ENCODE measurements around the gene ALDOB. TPM values are rescaled to one million over a fixed set of nuclear protein-coding genes. Genes with fewer than 3 reads are reported as not detected.

ALDOB gene
- total RNA-seq, 1 donor from 2014 or later = 0.35 TPM

DNA sequence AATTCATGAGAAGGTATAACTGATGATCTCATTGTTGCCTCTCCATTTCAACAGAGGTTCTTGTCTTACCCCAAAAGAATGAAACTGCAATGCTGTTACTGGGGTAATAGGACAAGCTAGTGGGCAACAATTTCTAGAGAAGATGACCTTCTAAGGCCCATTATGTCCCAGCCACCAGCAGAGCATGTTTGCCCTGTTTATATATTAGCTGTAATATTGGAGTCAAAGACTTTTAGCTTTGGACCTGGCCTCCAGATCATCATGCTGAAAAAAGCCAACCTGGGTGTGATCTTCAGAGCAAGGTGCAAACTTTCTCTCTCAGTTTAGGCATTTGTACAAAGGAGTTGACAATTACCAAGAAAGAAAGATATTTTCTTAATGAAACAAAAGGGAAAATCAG lies 3.4 kb downstream of the ALDOB start:
- DNase-seq (no peak), ATAC-seq (no peak)
- intact Hi-C loops (cut with micrococcal nuclease) = no loop called here

DNA sequence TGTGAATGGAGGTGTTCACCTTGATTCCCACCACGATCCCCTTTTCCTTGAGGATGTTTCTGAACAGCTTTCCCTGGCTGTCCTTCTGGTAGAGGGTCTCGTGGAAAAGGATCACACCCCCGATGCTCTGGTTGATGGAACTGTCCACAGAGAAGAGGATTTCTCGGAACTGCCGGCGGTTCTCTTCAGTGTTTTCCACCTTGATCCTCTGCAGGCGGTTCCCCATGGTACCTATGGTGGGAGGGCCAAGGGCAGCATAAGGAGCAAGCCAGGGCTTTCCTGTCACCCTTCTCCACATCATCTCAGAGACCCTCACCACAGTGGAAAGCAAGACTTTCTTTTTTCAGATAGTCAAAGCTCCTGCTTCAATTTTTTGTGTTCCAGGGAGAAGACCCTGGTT lies 5.8 kb downstream of the ALDOB start:
- no peak for ATAC-seq
- intact Hi-C loops (cut with micrococcal nuclease) = no loop called here
- DNase-seq = no peak

DNA sequence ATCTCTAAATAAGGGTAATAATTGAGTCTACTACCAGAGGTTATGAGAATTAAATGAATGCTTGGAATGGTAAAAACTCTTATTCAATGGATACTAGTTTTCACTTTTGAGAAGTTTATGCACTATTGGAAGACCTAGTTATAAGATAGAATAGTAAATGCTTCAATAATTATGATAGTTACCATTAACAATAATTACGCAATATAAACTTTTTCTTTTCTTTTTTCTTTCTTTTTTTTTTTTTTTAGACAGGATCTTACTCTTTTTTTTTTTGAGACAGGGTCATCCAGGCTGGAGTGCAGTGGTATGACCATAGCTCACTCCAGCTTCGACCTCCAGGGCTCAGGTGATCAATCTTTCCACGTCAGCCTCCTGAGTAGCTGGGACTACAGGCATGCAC lies 6.7 kb downstream of the ALDOB start:
- DNase-seq = no peak
- no peak for ATAC-seq
- intact Hi-C loops (cut with micrococcal nuclease) = no loop called here

DNA sequence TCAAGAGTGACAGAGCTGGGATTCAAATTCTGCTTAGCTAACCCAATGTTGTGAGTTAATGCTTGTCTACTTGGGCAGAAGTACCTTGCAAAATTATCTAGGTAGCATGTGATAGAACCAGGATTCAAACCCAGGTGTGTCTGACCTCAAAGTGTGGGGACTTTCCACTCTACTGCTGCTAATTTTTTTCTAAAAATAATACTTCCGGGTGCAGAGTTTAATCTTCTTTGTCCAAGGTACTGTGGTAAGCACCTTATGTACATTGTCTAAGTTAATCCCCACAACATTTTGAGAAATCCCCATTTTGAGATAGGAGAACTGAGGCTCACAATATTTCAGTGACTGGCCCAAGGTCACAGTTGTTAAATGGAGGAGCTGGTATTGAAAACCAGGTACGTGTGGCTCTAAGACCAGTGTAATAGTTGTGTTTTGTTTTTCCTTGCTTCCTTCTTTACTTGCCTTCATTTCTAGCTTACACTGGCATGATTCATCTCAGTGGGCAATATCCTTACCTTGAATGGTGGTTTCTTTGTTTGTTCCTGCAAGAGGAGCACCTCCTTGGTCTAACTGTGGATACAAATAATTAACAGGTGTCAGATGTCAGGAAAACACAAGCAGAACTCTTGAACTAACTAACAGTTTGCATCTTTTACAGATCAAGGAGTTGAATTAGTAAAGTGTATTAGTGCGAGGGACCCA lies 7.5 kb downstream of the ALDOB start:
- no peak for ATAC-seq
- DNase-seq = no peak
- intact Hi-C loops (cut with micrococcal nuclease) = no loop called here

DNA sequence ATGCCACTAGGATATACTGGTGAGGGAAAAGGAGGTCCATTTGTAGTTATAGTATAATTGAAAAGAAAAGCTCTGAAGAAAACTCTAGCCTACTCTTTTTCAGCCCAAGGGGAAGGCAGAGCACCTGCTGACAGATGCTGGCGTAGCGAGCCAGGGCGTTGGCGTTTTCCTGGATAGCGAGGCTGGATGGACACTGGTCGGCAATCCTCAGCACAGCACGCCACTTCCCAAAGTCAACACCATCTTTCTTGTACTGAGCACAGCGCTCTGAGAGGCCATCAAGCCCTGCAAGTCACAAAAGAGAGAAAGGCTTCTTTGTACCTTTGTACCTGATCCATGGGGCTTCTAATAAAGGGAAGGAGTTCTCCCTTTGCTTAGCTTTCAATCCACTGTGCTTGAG lies 8.2 kb downstream of the ALDOB start:
- no peak for DNase-seq
- intact Hi-C loops (cut with micrococcal nuclease) = no loop called here
- ATAC-seq = no peak

DNA sequence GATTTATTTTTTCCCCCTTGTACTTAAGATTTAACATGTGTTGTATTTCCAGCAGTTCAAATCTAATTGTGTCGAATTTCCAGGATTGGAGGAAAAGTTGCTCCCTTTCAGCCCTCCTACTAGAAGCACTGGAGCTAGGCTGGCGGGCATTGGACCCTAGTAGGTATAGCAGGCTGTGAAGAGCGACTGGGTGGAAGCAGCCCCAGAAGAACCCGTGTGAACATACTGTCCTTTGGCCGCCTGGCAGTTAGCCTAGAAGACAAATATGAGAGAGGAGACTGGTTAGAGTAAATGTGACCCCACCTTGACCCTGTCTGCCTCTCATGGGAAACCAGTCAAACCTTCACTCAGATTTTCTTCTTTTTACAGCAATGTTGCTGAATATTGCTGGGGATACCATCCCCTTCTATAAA lies 13.9 kb downstream of the ALDOB start:
- intact Hi-C loops (cut with micrococcal nuclease) = no loop called here
- peak; percentile 30 for DNase-seq
- peak; percentile 49 for ATAC-seq

DNA sequence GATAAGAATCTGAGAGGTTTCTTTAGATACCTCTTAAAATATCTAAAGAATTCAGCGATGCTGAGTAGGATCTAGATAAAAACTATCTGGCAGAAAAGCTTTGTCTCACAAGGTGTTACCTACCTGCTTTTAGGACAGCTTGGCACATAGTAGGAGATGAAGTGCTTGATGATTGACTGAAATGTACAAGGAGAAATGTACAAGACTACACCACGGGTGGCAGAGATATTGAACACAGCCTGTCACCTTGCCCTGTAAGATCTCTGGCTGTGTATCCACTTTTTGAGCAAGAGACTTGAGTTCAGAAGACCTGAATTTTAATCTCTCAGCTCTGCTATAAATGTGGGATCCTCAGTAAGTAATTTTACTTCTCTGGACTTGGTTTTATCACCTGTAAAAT lies 15.7 kb downstream of the ALDOB start:
- DNase-seq (no peak), ATAC-seq (peak; percentile 63)

DNA sequence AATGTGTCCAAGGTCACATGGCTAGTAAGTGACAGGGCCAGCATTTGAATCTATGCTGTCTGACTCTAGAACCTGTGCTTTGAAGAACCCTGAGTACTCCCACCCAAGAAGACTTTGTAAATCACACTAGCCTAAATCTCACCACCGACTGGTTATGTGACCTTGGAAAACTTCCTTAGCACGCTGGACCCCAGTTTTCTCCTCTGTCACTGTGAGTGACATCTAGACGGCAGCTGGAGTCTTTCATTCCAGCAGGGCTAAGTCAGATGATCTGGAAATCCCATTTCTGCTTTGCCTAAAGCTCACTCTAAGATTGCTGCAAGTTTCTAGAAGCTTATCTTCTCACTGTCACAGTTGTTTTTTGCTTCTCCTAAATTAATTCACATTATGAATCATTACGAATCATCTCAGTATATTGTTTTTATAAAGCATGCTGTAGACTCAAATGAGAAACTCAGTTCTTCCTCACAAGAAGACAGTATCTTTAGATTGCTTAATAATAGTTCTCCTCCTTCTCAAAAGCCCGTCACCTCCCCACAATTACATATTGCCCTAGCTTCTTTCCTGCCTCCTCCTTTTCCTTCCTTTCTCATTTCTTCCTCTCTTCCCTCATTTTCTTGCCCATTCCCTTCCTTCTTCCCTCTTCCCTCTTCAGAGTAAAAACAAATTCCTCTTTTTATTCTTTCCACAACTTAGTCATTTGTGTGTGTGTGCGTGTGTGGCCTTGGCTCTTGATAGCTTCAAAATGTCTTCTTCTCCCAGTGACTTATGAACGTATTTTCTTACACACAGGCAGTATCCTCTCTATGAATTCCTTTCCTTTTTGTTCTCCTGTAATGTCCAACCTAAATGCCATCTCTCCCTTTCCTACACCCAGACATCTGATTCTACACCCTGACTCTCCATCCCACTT lies 16.8 kb downstream of the ALDOB start:
- DNase-seq (no peak), ATAC-seq (no peak)
- intact Hi-C loops (cut with micrococcal nuclease) = no loop called here

More for the DNA sequence above, 15.7 kb downstream of the ALDOB start:
- intact Hi-C loops (cut with micrococcal nuclease) = no loop called here

DNA sequence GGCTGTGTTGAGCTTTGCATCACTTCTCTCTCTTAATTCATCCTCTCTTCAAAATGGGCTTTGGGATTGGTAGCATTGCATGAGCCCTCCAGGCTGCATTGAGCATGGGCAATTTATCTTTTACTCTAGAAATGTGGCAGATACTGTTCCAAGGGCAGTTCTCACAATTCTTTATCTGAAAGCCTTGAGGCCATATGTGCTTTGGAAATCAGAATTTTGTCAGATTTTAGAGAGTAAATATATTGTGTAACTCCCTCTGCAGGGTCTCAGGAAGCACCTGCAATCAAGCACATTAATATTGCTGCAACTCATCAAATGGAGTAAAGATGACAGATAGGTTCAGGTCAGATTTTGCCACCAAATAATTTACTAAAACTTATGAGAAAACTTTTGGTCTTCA lies 17.6 kb downstream of the ALDOB start:
- intact Hi-C loops (cut with micrococcal nuclease) = no loop called here

DNA sequence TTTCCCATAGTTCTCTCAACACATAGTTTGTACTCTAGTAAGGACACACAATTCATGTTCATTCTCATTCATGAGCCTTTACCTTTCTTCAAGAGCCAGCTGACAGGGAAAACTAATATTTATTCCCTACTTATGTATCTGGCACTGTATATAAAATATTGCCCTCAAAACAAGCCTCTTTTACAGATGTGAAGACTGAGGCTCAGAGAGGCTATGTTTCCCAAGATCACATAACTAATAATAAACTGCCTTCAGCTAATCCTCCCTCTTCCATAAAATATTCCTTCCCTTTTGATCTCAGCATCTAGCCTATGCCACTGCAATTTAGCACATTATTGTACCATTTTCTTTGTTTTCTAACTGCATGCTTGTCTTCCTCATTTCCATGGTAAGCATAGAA lies 18.2 kb downstream of the ALDOB start:
- intact Hi-C loops (cut with micrococcal nuclease) = no loop called here
- DNase-seq (no peak), ATAC-seq (no peak)

More for the DNA sequence above, 17.6 kb downstream of the ALDOB start:
- ATAC-seq = no peak
- DNase-seq = no peak

DNA sequence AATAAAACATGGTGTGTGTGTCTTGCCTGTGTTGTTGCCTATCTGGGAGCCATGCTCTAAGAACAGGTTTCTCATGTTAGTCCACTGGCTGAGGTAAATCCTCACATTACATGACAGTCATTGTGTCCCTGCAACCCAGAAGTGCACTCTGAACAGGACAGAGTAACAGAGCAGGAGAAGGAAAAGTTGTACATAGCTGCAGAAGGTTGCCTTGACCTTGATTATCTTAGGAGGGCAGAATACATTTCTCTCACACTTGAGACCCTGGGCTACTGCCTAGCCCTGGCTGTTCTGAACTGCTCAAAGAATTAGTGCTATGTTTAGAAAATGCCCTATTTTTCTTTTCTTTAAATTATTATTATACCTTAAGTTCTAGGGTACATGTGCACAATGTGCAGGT lies 20.0 kb downstream of the ALDOB start:
- ATAC-seq = no peak
- intact Hi-C loops (cut with micrococcal nuclease) = no loop called here
- no peak for DNase-seq

DNA sequence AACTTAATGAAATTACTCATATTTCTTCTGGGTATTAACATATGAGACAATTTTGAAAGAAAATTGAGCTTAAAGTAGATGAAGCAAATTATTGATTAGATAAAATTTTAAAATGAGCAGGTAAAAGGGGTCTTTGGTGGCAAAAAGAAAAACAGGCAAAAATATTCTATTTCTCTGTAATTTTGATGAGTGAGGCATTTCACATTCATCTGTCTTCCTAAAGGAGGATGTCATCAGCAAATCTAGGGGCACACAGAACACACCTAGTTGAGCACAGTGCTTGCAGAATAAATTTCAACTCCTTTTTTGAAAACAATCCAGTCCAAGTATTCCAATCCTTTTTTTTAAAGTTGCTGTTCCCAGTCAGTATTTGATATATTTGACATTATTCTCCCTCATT lies 20.7 kb downstream of the ALDOB start:
- intact Hi-C loops (cut with micrococcal nuclease) = no loop called here
- DNase-seq (no peak), ATAC-seq (no peak)

DNA sequence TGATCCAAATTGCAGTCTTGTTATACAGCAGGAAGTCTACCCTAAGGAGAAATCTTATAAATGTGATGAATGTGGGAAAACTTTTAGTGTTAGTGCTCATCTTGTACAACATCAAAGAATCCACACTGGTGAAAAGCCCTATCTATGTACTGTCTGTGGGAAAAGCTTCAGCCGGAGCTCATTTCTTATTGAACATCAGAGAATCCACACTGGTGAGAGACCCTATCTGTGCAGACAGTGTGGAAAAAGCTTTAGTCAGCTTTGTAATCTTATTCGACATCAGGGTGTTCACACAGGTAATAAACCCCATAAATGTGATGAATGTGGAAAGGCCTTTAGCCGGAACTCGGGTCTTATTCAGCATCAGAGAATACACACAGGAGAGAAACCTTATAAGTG lies 26.5 kb downstream of the ALDOB start:
- ATAC-seq = no peak
- intact Hi-C loops (cut with micrococcal nuclease) = no loop called here
- no peak for DNase-seq

DNA sequence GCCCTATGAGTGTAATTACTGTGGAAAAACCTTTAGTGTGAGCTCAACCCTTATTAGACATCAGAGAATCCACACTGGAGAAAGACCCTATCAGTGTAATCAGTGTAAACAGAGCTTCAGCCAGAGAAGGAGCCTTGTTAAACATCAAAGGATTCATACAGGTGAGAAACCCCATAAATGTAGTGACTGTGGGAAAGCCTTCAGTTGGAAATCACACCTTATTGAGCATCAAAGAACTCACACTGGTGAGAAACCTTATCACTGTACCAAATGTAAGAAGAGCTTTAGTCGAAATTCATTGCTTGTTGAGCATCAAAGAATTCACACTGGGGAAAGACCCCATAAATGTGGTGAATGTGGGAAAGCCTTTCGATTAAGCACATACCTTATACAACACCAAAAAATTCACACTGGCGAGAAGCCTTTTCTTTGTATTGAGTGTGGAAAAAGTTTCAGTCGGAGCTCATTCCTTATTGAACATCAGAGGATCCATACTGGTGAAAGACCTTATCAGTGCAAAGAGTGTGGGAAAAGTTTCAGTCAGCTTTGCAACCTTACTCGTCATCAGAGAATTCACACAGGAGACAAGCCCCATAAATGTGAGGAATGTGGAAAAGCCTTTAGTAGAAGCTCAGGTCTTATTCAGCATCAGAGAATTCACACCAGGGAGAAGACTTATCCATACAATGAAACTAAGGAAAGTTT lies 27.0 kb downstream of the ALDOB start:
- intact Hi-C loops (cut with micrococcal nuclease) = no loop called here
- no peak for DNase-seq
- no peak for ATAC-seq

DNA sequence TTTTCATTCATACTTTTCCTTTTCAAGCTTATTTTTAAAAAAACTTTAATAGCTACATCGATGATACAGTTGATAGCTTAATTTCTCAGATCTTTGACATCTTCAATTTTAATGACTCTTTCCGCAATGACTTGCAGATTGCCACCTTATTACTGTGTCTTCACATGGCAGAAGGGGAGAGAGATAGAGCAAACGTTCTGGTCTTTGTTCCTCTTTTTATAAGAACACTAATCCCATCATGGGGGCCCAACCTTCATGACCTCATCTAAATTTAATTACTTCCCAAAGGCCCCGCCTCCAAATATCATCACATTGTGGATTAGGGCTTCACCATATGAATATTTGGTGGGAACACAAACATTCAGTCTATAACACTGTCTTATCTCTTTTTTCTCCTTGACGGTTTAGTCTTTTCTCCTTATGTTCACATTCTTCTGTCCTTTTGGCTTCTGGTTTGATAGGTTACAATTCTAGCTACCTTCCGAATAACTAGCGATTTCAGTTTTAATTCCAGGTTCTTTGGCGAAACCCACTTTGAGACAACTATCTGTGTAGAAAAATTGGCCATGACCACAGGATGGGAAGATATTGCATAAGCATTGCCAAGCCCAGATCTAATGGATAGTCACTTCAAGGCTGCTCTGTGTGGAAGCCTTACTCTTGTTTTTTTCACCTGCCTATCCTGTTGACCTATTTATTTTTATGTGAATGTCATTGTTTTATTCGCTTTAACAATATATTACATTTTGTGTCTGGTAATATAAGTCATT lies 31.9 kb downstream of the ALDOB start:
- intact Hi-C loops (cut with micrococcal nuclease) = no loop called here
- no peak for DNase-seq
- ATAC-seq = no peak

DNA sequence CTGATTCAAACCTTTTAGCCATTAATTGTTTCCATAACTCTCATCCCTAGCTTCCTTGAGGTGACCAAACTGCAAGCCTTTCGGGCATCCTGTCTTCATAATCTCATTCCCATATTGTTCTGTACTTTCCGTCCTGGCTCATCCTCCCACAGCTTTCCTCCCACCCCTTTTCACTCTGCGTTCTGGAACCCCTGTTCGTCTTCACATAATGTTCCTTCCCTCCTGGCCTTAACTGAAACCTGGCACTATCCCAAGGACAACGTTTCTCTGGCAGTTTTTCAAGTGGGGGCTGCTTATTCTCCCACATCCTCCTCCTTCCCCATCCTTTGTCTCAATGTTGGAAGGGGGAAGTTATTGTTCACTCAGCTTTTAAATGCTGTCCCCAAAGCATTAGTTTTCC lies 35.5 kb downstream of the ALDOB start:
- DNase-seq (peak; percentile 24), ATAC-seq (peak; percentile 20)
- intact Hi-C loops (cut with micrococcal nuclease) = no loop called here

DNA sequence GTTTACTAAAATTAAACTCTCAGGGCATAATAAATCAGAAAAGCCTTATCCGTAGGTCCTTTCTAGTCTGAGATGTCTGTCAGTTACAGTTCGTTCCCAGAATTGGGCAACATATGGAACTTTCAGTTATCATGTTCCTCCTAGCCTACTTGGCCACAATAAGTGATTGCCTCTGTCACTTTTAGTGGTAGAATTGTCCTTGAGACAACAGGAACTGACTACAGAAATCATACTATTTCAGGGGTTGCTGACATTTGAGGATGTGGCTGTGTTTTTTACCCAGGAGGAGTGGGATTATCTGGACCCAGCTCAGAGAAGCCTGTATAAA lies 36.0 kb downstream of the ALDOB start:
- ATAC-seq (no peak), DNase-seq (no peak)
- intact Hi-C loops (cut with micrococcal nuclease) = loop anchor here (5.0 kb wide), 1 partner anchor 133 kb away; the partner anchor contains the start of gene RNF20

DNA sequence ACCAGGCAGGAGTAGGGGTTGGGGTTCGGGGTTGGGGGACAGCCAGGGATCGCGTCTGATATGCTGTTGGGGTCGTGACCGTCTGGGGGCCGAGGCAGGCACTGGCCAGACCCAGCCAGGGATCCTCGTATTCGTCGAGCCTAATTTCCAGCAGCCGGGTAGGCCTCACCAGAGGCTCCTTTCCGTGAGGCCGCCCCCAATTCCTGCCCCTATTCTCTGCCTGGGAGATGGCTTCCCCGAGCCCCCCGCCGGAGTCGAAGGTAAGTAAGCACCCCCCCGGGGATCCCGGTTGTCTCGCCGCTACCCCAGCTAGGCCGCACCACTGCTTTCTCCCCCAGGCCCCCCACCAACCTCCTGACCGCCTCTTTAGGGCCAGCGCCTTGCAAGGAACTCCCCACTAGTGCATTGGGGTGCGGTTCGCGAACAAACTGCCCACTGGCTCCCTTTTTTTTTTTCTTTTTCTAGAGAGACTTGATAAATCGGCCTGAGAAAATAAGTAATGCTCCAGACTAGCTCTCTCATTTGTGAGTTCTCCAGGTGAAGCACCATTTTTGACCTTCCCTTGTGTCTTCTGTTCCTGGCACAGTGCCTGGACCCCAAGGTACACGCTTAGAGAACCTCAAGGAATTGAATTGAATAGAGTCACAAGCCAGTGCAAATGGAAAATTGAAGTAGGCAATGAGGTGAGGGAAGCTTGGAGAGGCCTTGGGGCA lies 36.5 kb downstream of the ALDOB start:
- intact Hi-C loops (cut with micrococcal nuclease) = loop anchor here (5.0 kb wide), 1 partner anchor 133 kb away; the partner anchor contains the start of gene RNF20
- no peak for DNase-seq
- ATAC-seq = peak; percentile 30

Data from left ventricle myocardium superior (tissue), 1 donor.